ENCODE results near the gene CYFIP2.

CYFIP2 gene

DNA sequence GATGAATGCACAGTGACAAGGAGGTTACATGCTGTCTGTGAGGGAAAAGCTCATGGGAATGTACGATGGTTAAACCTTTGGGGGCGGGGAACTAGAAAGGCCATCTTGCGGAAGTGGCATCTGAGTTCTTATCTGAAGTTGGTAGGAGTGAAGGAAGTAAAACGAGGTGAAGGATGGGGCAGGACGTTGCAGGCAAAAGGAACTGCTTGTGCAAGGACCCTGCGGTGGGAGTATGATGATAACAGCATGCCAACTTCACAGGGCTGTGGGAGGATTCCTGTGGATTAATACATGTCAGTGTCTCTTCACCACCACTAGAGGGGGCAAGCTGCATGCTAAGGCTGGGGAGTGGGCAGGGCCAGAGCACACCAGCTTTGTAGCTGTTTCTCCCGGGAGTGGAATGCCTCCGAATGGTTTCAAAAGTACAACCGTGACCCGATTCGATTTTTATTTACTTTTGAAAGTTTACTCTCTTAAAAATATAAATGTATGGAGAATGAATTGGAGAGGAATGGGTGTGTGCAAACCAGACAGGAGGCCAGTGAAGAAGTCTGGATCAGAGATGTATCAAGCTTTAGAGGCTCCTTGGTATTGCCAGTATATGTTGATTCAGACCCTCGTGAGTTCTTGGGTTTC lies 62.5 kb downstream of the CYFIP2 start:
- DNase-seq, result peak; percentile 76

DNA sequence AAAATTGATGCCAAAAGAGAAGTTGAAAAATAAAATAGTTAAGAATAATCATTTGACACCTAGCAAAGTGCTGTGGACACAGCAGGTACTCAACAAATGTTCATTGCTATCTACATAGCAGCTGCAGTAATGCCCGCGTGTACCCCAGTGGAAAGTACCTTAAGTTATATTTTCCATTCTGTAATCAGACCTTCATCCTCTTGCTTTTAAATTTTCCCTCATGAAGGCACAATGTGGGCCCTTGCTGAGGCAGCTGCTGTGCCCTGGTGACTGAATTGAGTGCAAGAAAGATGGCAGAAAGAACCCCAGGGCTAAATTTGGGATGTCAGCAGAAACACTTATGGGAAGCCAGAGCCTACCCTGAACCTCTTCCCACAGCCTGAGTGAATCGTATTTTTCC lies 65.9 kb downstream of the CYFIP2 start:
- DNase-seq, result no peak

DNA sequence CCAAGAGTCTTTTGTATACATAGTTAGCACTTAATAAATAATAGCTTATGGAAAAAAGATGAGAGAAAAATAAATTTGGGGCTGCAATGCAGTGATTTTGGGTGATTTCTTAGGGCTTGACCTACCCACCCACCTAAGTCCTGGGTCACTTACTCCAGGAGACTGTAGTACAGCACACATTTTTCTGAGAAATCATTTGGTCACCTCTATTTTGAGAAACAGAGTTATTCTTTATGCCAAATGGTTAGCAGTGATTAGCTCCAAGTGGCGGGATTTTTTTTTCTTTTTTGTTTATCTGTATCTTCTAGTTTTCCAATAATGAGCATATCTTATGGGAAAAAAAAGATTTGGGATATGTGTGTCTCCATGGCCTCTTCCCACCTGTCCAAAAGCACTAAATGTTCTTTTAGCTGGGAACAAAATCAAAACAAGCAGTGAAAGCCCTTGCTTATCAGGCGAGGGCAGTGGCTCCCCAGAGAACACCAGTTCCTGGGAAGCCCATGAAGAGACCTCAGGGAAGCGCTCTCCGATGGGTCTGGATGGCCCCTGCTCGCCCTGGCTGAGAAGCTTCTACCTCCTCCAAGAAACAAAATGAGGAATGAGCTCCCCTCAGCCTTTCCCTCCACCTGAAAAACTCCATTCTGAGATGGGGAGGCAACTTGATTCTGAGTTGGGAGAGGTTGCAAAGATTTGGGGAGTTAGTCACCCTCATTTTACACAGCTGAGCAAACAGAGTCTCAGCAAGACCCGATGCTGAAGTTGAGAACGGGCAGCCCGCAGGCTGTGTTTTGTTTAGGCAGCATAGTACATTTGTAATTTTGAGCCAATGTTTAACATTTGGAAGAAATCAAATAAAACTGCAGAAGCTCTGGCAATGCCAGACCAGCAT lies 69.9 kb downstream of the CYFIP2 start:
- DNase-seq, result no peak

DNA sequence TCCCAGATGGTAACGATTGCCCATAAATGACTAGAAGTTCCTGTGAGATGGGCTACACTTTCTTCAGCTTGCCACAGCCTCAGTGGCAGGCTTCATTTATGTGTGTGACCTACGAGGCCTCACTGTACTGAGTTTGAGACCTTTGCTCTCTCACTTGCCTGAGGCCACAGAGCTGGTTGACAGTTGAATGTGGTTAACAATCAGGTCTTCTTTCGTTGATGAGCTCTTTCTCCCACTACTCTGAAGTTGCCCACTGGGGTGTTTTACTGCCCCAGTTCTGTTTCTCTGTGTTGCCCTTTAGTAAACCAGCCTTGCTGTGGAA lies 70.5 kb downstream of the CYFIP2 start:
- DNase-seq, result no peak

DNA sequence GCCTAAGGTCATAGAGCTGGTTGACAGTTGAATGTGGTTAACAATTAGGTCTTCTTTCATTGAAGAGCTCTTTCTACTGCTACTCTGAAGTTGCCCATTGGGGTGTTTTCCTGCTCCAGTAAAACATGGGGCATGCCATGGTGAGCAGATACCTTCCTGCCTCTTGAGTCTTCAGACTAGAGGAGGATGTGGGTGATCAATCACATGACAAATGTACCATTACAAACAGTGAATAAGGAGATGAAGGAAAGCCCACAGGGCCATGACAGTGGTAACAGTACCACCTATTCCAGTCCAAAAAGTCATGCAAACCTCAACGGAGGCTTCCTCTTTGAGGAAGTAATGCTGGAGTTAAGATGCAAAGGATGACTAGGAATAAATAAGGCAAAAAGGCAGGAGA lies 73.5 kb downstream of the CYFIP2 start:
- no peak for DNase-seq

DNA sequence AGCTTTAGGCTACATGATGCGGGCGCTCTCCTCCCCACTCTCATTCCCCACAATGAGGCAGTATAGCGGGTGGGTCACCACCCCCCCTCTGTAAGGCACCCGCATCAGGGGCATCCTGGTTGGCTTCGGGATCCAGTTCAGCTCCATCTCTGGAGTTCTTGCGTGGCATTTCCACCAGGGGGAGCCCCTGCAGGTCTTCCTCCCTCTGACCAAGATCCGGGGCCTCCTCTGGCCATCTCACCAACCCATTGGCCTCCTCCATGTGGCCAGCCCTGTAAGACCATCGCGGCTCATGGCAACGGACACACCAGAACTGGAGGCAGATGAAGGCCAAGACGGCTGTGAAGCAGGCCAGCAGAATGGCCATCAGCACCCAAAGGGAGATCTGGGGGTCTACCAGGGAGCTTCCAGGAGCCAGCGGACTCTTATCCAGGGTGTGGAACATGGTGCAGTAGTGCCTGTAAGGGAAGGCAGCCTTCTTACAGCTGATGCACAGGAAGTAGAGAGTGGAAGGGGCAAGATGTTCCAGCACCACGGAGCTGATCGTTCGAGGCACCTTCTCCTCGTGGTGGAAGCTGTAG lies 77.0 kb downstream of the CYFIP2 start:
- DNase-seq, result no peak

DNA sequence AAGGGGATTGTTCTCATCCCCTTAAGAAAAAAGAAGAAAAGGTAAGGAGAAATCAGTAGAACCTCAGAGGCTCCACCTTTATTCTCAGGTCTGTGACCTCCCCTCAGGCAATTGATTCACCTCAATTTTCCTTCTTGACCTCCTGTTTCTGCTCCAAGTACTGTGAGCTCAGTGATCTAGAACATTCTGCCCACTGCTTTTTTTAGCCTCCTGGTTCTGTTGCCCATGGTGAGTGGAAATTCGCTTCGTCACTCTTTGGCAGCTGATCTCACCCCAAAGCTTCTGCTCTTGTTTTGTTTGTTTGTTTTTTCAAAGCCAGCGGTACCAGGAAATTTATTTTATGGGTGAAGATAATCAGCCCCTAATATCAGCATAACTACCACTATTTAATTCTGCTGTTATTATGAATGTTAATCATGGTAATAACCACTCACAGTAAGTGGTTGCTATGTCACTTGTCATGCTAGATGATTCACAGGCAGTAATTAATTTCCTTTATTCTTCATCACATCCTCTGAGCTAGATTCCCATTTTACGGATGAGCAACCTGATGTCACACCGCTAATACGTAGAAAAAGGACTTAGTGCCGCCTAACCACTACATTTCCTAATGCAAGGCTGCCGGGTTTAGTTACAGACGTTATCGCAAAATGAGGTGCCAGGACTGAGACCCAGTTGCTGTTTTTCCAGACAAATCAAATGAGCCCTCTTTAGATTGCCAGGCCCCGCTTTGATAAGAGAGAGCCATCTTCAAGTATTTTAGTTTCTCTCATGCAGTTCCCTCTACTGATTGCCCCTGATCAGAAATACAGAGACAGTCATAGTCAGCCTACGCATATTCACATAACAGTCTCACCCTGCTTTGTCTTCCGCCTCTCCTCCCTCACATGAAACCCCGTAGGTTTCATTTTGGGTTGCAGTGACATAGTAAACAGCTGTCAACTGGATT lies 78.2 kb downstream of the CYFIP2 start:
- DNase-seq, result no peak

DNA sequence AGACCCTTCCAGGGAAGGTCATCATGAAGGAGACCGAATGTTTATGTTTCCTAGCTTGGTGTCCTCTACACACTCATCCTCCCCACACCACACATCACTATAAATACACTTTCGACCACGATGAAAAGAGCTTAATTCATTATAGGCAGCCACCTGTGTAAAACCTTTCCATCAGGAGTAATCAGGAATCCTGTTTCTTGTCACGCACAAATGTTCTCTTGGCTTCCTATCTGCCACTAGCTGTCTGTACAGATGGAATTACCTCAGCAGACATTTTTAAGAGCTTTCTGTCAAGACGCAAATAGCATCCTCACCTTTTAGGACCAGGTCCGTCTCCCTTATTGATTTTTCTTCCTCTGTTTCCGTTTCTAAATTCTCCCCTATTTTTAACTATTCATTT lies 79.1 kb downstream of the CYFIP2 start:
- no peak for DNase-seq

DNA sequence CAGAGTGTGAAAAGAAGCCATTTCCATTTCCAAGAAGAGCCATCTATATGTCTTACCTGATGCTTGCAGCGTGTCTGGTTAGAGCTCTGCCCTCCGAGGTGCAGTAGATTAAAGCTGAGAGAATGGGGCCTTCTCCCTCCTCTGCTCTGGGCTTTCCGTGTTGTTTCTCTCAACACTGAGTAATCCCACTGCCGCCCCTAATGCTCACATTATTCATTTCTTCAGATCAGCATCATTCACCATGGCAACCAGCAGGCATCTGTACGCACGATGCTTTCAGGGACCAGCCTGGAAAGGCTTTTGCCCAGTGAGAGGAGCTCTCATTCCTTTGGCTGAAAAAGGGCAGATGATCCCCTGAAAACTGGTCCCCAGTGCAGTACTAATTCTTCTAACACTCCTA lies 79.6 kb downstream of the CYFIP2 start:
- DNase-seq, result no peak

DNA sequence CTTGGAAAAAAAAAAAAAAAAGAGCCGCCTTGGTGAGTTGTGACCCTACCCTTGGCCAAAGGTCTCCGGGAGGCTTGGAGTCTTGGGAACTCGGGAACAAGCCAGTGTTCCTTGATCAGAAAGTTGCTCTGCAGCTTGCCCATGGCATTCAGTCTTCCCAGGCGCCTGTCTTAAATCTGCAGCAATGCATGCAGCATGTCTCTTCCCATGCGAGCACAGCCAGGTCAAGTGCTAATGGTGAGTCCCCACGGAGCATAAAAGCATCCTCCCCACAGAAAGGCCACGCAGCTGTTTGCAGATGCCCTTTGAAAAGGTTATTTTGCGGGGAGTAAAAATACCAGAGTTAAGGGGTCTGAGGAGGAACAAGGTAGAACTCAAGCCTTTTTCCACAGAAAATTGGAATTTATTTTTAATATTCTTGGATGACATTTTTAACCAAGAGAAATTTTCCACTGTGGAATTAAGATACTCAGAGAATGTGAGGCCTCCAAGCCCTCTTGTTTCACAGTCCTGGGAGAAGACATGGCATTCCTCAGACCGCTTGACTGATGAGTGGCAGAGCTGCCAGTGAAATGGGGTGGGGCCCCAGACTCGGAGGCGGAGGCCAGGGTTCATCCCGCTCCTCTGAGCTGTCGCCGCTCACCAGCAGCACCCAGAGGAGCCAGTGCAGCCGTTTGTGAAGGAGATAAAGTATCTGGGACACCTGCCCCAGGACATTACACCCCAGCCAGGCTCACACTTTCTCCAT lies 81.6 kb downstream of the CYFIP2 start:
- DNase-seq, result no peak

DNA sequence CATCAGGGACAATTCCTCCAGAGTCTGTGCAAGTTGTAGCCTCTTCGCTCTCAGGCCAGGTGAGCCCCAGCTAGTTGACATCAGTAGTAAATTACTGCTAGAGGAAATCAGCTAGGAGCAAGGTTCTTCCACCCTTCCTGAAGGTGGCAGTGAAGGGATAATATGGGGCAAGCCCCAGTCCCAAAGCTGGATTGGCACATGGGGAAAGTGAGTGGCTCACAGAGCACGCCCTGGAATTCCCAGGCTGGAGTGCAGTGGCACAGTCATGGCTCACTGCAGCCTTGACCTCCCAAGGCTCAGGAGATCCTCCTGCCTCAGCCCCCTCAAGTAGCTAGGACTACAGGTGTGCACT lies 82.1 kb downstream of the CYFIP2 start:
- DNase-seq, result no peak

DNA sequence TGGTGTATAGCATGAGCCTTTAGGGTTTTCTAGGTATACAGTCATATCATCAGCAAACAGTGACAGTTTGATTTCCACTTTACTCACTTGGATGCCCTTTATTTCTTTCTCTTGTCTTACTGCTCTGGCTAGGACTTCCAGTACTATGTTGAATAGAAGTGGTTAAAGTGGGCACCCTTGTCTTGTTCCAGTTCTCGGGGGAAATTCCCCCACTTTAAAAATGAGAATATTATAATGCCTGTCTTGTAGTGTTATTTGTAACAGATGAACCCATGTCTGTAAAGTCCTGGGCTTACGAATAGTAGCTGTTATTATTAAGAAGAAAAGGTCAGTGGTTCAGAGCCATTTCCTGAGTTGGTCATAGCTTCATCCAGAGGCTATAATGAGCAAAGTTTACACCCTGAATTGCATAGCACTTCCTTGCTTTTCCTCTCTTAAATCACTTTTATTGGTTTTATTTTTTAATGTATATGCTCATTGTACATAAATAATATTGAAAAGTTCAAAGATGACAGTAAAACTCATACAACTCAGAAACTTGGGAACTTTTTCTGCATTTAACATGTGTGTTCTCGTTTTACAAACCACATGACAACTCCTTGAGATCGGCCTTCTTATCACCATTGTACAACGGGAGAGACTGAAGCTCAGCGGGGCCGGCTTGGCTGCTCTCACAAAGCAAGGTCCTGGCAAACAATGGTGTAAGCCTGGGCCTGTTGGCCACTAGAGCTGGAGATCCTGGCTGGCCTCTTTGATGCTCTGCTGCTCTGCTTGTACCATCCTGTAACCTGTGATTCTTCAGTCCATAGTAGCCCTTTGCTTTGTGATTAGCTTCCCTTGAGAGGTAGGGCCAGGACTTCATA lies 85.2 kb downstream of the CYFIP2 start:
- DNase-seq, result no peak

DNA sequence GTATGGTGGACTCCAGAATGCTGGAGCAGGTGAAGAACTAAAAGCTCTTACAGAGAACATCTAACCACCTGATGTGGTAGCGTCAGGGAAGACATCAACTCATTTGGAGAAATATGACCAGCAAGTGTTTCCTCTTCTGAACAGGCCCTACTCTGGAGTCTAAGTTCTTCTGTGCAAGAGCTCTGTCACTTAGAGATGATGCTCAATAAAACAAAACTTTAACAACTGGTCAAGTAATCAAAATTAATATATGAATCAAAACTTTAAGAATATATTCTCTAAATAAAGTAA lies 85.8 kb downstream of the CYFIP2 start:
- no peak for DNase-seq

DNA sequence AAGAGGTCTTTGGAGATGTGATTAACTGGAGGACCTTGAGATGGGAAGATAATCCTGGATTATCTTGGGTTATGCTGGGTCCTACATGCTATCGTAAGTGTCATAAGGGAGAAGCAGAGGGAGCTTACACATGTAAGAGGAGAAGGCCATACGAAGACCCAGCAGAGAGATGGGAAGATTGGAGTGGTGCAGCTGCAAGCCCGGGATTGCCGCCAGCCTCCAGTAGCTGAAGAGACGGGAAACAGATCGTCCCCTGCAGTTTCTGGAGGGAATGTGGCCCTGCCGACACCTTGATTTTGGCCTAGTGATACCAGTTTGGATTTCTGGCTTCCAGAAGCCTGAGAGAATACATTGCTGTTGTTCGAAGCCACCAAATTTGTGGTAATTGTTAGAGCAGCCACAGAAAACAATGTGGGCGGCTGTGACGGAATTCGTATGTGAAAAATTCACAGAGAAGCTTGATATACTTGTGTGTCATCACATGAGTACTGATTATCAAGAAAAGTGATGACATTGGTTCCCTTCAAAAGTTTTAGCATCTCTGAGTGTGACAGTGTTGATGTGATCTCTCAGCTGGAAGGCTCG lies 86.9 kb downstream of the CYFIP2 start:
- no peak for DNase-seq

DNA sequence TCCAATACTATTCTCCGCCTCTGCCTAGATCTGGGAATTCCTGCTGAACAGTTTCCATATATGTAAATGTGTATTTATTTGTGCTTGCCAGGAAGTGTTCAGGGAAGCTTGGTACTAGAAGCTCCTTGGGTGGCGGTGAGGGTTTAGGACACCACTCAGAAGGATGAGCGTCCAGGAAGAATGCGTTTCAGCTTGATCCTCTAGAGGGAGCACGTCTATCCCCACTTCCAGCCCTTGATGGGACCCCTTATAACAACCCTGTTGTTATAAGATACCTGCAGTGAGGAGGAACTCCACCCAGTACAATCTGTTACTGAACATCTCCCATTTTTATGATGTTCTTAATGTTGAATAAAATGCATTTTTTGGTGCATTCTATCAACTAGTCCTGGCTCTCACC lies 88.9 kb downstream of the CYFIP2 start:
- DNase-seq, result no peak

DNA sequence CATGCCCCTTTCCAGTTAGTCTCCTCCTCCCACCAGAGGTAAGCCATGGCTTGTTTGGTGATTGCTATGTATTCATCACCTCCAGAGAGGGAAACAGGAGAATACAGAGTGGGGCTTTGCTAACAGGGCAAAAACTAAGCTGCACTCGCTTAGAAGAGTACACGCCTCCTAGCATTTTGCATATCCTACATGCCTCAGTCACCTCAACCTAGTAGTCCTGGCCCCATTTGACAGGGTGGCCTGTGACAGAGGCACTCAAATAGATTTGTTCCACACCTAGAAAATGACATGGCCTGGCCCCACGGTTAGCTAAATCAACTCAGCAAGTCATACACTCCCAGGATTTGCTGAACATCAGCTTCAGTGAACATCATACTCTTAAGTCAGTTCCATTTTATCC lies 90.7 kb downstream of the CYFIP2 start:
- DNase-seq, result no peak

DNA sequence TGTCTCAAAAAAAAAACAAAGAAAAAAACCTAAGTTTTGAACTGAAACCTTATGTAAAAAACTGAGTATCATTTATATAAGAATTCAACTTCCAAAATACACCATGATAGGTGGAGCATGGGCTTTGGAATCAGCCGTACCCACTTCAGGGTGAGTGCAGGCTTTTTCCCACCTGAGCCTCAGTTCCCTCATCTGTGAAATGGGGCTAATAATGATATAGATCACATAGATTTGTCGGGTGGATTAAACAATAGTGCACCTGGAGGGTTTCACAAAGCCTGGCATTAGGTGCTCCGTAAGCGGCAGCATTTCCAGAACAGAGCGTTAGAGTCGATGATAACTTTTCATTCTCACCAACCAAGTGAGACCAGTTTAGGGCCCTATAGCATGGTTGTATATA lies 91.9 kb downstream of the CYFIP2 start:
- DNase-seq, result no peak

DNA sequence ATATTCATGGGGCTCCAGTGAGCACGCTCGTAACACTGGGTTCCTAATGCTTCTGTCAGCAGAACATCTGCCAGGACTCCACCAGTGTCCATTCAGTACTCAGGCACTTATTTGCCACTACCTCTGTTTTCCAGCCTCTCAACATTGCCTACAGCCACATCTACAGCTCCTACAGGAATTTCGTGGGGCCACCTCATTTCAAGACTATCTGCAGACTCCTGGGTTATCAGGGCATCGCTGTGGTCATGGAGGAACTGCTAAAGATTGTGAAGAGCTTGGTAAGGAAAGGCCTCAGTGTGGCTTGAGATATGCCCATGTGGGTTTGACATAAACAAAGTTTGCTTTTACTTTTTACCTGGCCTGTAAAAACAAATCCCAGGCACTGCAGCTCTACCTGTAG lies 92.9 kb downstream of the CYFIP2 start:
- DNase-seq, result no peak

DNA sequence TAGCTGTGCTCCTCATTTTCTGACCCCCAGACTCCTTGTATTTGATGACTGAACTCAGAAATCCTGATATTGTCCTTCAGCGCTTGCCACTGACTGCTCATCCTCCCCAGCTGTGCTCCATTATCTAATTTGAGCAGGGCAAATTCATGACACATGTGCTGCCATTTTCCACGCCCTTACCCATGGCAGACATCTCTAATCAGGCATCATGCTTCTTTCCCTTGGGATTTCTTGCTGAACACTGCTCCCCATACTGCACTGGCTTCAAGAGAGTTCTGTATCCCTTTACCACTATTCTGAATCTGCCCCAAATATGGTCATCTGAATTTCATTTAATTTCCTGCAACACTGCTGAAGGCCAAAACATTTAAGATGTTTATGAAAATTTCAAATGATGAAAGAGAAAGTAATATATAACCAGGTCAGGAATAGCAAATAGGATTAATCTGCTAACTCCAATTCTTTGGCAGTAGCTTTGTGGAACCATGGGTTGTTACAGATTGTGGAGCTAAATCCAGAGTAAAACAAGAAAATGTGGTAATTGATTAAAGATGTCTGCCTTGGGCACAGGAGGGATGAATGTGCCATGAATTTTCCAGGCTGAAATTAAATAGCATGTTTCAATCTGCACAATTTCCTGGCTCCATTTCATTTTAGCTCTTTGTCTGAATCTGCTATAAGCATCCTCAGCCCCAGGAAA lies 93.6 kb downstream of the CYFIP2 start:
- DNase-seq, result no peak

DNA sequence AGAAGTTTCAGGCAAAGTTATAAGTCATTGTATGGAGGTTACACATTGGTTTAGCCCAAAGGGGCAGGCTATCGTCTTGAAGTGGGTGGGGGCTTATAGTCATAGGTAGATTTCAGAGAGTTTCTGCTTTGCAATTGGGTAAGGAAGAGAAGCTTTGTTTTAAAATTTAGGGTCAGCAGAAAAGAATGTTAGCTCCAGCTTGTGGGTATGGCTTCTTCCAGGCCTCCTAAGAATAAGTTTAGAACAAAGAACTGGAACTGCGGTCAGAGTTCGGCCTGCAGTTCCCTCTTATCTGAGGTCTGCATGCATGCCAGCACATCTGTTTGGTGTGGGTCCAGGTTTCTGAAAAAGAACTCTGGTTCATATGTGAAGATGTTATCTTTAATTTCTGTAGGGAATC lies 96.1 kb downstream of the CYFIP2 start:
- no peak for DNase-seq

DNA sequence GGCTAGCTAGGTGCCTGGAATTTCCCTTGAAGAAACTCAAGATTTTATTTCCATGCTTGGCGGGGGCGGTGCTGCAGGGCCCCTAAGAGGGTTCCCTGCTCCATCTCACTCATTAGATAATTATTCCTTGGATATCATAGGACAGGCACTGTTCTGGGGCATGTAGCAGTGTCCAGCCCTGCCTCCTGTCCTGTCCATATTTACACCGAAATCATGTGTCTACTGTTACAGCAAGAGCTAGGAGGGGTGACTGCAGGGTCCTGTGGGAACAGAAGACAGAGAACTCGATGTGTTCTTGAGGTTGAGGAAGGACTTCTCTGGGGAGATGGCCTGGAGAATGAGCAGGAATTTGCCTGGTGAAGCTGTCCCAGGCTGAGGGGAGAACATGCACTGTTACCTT lies 96.6 kb downstream of the CYFIP2 start:
- no peak for DNase-seq
